NCI-H187 (cell line): ENCODE results near the gene COLEC12.

Experiments used
- DNase-seq, 2 experiments: peaks; one replicate each; lab custom pipeline; 2025; lab: John Stamatoyannopoulos, UW

COLEC12 gene

GRCh38 chr18:475202-476031 is 25.1 kb downstream of the COLEC12 start:
- no peak for DNase-seq

GRCh38 chr18:474416-474815 is 26.1 kb downstream of the COLEC12 start:
- DNase-seq = no peak

DNA sequence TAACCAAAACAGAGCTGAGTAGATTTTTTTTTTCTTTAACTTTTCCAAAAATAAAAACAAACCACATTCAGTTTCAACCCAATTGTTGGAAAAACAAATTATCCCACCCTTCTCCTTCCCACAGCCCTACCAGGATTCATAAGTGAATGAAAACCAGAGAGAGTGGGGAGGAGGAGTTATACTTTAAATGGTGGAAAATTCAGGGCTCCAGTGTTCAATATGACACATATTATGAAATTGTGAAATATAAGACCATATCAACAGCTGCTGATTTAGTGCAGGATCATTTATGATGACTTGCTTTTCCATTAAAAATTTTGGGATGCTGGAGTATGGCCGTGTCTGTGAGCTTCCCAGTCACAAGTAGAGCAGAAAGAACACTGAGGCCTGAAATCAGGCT is 26.7 kb downstream of the COLEC12 start:
- DNase-seq = no peak

GRCh38 chr18:471716-472115 is 28.8 kb downstream of the COLEC12 start:
- DNase-seq = no peak

GRCh38 chr18:470661-471501 is 29.6 kb downstream of the COLEC12 start:
- no peak for DNase-seq

DNA sequence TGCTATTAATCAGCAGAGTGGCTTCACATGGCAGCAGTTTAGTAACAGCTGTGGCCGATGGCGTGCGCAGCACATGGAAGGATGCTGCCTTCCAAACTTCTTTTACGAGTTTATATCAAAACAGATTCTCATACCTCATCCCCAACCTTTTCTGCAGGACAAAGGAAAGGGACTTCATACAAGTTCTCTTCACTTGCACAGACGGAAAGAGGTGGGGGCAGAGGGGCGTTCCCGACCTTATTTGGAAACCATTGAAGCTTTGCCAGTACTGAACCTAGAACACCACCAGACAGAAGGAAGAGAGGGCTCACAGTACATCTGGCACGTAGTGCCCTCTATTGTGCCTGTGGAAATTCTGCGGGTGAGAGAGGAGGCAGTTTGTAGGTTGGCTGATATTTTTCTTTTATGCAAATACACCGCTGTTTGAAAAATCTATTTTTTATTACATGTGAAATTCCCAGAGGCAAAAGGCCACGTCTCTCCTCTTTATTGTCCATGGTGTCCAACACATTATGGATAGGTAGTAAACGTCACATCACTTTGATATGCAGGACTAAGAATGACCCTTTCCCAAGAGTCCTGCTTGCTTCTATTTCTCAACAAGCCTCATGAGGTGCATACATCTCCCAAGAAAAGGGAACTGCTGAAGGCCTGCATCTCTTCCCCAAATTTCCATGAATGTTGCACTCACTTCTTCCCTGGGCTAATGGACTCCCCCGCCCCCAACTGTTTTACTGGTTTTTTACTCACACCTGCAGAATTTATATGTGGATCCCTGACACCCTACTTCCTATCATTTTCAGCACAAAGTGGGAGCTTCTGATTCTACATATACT is 31.3 kb downstream of the COLEC12 start:
- DNase-seq = no peak

- DNase-seq = no peak
These were observed 36.5 kb downstream of the COLEC12 start for GRCh38 chr18:463827-464541.

DNA sequence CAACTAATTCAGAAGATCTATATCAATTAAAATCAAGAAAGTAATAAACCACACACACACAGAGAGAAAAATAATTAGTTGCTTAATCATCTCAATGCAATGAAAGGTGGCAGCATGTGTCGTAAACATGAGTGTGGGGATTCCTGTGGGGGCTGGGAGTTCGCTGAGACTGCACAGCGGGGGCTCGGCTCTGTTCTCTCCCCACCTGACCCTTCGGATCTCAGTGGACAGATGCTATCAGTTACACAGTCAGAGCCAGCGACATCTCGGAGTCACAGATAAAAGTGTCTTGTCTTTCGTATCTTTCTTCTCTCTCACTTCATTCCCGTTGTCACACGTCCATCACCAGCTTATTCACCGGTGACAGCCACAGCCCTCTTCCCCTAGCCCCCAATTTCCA is 37.1 kb downstream of the COLEC12 start:
- no peak for DNase-seq

- no peak for DNase-seq
These were observed 38.7 kb downstream of the COLEC12 start for GRCh38 chr18:461762-462161.

GRCh38 chr18:460791-461190 is 39.7 kb downstream of the COLEC12 start:
- DNase-seq = no peak

GRCh38 chr18:459814-460593 is 40.5 kb downstream of the COLEC12 start:
- DNase-seq = no peak

GRCh38 chr18:457521-458412 is 42.7 kb downstream of the COLEC12 start:
- DNase-seq = no peak

- DNase-seq = no peak
These were observed 43.4 kb downstream of the COLEC12 start for GRCh38 chr18:457140-457519.

GRCh38 chr18:456361-457139 is 44.0 kb downstream of the COLEC12 start:
- no peak for DNase-seq

DNA sequence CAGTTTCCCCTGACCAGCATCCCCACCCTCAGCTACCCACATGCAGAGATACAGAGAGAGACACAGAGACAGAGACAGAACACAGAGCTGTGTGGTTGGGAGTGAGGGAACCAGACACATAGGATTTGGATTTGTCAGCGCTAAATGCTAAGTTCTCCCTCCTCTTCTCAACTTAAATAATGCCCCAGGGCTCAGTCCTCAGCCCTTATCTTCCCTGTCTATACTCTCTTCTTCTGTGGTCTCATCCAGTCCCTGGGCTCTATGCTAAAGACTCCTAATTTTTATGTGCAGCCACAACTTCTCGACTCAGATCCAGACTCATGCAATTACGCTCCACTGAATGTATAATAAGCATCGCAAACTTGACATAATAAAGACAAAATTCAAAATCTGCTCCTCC is 47.1 kb downstream of the COLEC12 start:
- DNase-seq = no peak

DNA sequence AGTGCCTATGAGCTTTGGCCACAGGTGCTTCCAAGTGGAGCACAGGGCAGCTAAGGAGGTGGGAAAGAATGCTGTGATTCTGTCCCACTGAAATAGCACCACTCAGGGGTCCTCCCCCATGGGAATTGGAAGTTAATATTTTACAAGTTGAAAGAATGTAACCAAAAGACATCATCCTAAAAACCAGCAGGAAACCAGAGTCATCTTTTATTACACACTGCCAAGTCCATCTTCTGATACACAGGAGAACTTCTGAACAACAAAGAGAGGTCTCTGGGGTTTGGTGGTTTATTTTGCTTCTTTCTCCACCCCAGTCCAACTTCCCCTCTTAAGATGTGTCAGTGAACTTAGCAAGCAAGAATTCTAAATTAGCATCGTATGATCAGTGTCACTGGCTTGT is 47.7 kb downstream of the COLEC12 start:
- DNase-seq = no peak

DNA sequence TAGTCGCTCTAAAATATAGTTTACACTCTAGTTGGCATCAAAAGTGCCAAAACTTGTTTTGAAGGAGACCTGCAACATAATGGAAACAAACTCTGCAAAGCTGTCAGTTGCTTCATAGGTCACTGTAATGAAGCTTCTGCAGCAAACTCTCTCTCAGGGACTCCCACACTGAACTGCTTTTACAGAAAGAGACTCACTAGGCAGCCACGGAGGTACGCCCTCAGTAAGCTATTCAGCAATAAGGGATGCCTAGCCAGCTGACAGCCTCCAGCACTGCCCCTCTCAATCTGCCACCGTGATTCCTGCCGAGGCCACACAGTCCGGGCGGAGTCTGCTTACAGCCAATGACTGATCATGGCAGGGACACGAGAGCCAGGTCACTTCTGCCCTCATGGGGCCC is 51.1 kb downstream of the COLEC12 start:
- DNase-seq = no peak

DNA sequence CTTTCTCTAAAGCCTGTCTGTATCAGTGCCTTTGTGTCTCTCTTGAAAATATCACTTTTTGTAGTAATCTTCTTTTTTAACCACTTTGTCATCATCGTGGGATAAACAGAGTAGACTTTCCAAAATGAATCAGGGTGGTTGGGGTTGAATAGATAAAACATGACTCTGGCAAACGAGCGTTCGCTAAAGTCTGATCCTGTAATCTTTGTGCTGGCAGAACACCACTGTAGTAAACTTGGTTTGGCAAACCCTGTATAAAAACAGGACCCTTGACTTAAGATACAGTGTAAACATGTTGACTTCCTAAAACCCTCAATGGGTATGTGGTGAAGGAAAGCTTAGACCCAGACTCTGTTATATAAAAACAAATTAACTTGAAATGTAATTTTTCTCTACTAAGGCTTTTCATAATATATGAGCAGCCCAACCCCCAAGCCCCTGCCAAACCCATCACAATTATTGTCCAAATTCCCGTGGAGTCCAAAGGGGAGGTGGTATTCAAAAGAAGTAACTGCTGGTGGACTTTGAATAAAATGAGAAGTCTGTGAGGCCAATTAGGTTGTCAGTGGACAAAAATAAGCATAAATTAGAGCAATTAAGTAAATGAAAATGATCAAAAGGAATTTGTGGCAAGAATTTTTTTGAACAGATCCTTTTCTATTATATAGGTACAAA is 52.2 kb downstream of the COLEC12 start:
- no peak for DNase-seq
